Stimulated activated memory B cell treated with anti-CD40 and anti-IgM and Interleukin-4, amounts not matched to agents 10 μg/mL and 1 μg/mL and 100 μg/mL, for 72 hours (primary cell): ENCODE results near the gene PCDH17.

ENCODE experiments used
- ATAC-seq: fragments of 150-1000 bp; cut with Tn5 transposase; 2 replicates; pipeline ENCODE4 v1.10.0; 2021
- H3K27ac Mint-ChIP-seq: one replicate; pipeline ENCODE4 v1.8.0; 2022; ENCODE audit warnings: mild to moderate bottlenecking, mixed read lengths
- H3K27me3 Mint-ChIP-seq: one replicate; pipeline ENCODE4 v1.8.0; 2022; ENCODE audit warnings: mixed read lengths
- H3K36me3 Mint-ChIP-seq: one replicate; pipeline ENCODE4 v1.8.0; 2022; ENCODE audit warnings: mixed read lengths
- H3K4me1 Mint-ChIP-seq: one replicate; pipeline ENCODE4 v1.8.0; 2022; ENCODE audit warnings: mixed read lengths
- H3K4me3 Mint-ChIP-seq: one replicate; pipeline ENCODE4 v1.8.0; 2022; ENCODE audit warnings: mild to moderate bottlenecking, moderate library complexity, mixed read lengths
- H3K9me3 Mint-ChIP-seq: one replicate; pipeline ENCODE4 v1.8.0; 2022; ENCODE audit warnings: mixed read lengths

PCDH17 gene

DNA sequence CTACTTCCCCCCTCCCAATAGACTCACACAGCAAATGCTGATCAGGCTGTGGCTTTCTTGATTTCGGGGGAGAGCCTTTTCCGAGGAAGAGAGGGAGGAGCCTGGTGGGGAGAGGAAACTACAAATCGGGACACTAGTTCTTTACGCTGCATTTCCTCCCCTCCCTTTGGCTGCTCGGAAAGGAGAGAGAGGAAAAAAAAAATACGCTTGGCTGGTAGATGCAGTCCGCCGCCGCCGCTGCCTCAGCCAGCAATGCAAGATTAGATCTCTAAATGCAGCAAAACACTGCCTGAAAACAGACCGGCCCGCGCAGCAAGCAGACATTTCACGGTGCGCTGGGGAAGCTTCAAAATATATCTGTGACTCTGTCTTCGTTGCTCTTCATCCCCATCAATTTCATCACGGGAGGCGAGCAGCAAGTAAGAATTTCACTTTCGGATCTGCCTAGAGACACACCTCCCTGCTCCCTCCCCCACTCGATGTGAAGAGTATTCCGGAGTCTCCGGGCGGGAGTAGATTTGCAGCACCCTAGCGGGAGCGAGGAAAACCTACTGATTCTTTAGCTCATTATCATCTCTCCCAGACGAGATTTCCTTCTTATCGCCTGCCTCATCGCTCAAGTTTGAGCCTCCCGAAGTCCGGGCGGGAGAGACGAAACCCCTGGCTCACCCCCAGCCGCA, at the start of gene PCDH17:
Gene PCDH17, plus strand, starts transcription at position 149 of the 680 bp plus-strand sequence. CDS start 803 bp downstream, outside the sequence.
- Mint-ChIP-seq H3K27ac (no peak within 1 kb of the TSS), H3K27me3 (peaks cover 50% of the 10 kb centered on the region), H3K4me1 (peaks cover 30% of the 10 kb centered on the region), H3K4me3 (peak within 1 kb of the TSS; percentile 51), H3K36me3 (no peaks in the 10 kb centered on the region), H3K9me3 (peaks cover 2% of the 10 kb centered on the region)
- no peak for ATAC-seq

DNA sequence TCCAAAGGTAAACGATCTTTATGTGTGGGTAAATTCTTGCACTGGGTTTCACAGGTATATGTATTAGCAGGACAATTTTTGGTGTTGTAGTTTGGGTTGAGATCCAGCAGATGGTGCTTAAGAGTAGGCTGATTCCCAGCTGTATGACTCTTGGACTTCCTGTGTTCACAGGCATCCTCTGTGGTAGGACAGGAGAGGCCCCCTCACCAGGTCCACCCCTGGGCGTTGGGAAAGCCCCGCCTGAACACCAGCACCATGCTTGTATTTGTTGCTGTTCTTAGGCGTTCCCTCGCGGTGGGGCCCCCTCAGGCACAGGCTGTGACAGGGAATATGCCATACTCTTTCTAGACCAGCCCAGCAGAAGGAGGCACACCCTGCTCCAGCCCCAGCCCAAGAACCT, 49.5 kb upstream of the PCDH17 start:
- Mint-ChIP-seq H3K4me1 (no peaks in the 10 kb centered on the region), H3K36me3 (no peaks in the 10 kb centered on the region), H3K27me3 (no peaks in the 10 kb centered on the region), H3K27ac (no peak overlapping the region), H3K9me3 (peaks cover 8% of the 10 kb centered on the region), H3K4me3 (no peak overlapping the region)
- ATAC-seq: no peak

- no peaks in the 10 kb centered on the region for H3K36me3 Mint-ChIP-seq
- H3K27me3 Mint-ChIP-seq: no peaks in the 10 kb centered on the region
- H3K4me1 Mint-ChIP-seq: no peaks in the 10 kb centered on the region
- no peak for ATAC-seq
- no peak overlapping the region for H3K4me3 Mint-ChIP-seq
- H3K9me3 Mint-ChIP-seq: peaks cover 8% of the 10 kb centered on the region
- no peak overlapping the region for H3K27ac Mint-ChIP-seq
These were observed 48.0 kb upstream of the PCDH17 start for GRCh38 chr13:57583529-57583928.

DNA sequence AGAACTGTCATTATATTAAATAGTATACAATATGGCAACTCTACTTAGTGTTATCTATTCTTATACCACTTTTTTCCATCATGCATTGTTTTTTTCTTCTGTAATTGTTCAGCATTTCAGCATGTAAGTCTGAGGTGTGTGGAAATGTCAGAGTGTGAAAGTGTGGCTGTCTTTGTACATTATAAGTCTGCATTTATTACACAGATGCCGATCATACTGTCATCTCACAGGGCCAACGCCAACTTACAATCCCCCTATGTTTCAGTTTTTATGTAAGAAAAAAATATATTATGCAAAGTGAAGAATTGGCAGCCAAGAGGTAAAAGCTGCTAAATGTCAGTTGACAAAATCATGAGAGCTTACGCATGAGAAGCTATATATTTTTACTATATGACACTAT, 42.9 kb upstream of the PCDH17 start:
- no peaks in the 10 kb centered on the region for H3K4me1 Mint-ChIP-seq
- H3K9me3 Mint-ChIP-seq: peaks cover 3% of the 10 kb centered on the region
- no peaks in the 10 kb centered on the region for H3K27me3 Mint-ChIP-seq
- H3K4me3 Mint-ChIP-seq: no peak overlapping the region
- ATAC-seq: no peak
- H3K36me3 Mint-ChIP-seq: no peaks in the 10 kb centered on the region
- H3K27ac Mint-ChIP-seq: no peak overlapping the region

- H3K9me3 Mint-ChIP-seq: peaks cover 4% of the 10 kb centered on the region
- H3K36me3 Mint-ChIP-seq: no peaks in the 10 kb centered on the region
- no peak overlapping the region for H3K4me3 Mint-ChIP-seq
- no peaks in the 10 kb centered on the region for H3K27me3 Mint-ChIP-seq
- no peaks in the 10 kb centered on the region for H3K4me1 Mint-ChIP-seq
- ATAC-seq: no peak
- H3K27ac Mint-ChIP-seq: no peak overlapping the region
These were observed 35.8 kb upstream of the PCDH17 start for GRCh38 chr13:57595775-57596174.

GRCh38 chr13:57601536-57601935, 30.0 kb upstream of the PCDH17 start:
- Mint-ChIP-seq H3K27ac (no peak overlapping the region), H3K4me1 (no peaks in the 10 kb centered on the region), H3K27me3 (no peaks in the 10 kb centered on the region), H3K4me3 (no peak overlapping the region), H3K36me3 (no peaks in the 10 kb centered on the region), H3K9me3 (peaks cover 4% of the 10 kb centered on the region)
- no peak for ATAC-seq

DNA sequence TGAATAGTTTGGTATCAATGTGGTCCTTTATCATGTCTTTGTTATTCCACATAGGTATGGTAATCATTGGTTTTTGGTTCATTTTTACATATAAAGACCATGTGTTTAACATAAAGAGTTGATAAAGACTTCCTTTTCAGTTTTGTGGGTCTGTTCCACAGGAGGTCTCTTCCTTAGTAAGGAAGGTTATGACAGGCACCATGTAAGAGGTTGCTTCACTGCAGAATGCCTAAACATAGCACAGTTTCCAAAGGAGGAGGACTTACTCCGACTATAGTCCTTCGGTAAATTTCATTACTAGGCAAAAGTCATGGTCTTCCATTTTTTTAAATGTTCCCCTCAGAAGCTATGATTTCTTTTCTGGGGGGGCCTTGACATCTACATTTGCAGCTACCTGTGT, 27.1 kb upstream of the PCDH17 start:
- Mint-ChIP-seq H3K4me1 (no peaks in the 10 kb centered on the region), H3K27ac (no peak overlapping the region), H3K9me3 (no peaks in the 10 kb centered on the region), H3K4me3 (no peak overlapping the region), H3K27me3 (no peaks in the 10 kb centered on the region), H3K36me3 (no peaks in the 10 kb centered on the region)
- ATAC-seq: no peak

GRCh38 chr13:57611969-57612368, 19.6 kb upstream of the PCDH17 start:
- ATAC-seq: no peak
- H3K36me3 Mint-ChIP-seq: no peaks in the 10 kb centered on the region
- no peaks in the 10 kb centered on the region for H3K4me1 Mint-ChIP-seq
- no peak overlapping the region for H3K4me3 Mint-ChIP-seq
- no peak overlapping the region for H3K27ac Mint-ChIP-seq
- no peaks in the 10 kb centered on the region for H3K9me3 Mint-ChIP-seq
- H3K27me3 Mint-ChIP-seq: no peaks in the 10 kb centered on the region

DNA sequence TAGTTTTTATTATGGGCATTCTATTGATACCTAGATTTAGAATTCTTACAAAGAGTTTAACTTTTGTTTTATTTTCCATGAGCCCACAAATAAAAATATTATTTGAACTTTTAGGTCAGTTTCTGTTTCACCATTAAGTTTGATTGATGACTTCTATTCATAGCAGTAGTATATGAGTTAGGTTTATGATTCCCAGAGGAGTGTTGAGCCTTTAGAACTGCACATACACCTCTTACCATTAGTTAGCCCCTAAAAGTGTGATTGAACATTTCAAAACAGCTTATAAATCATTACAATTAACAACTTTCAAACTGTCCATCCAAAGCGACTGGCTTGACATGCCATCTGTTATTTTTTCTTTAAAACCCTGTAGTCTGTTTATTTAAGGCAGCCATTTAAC, 19.0 kb upstream of the PCDH17 start:
- Mint-ChIP-seq H3K9me3 (no peaks in the 10 kb centered on the region), H3K4me1 (no peaks in the 10 kb centered on the region), H3K27me3 (no peaks in the 10 kb centered on the region), H3K36me3 (no peaks in the 10 kb centered on the region), H3K27ac (no peak overlapping the region), H3K4me3 (no peak overlapping the region)
- ATAC-seq: no peak

- H3K9me3 Mint-ChIP-seq: peaks cover 2% of the 10 kb centered on the region
- no peak for ATAC-seq
- no peak overlapping the region for H3K4me3 Mint-ChIP-seq
These were observed 6.7 kb upstream of the PCDH17 start for GRCh38 chr13:57624565-57625435.

GRCh38 chr13:57627663-57628062, 3.9 kb upstream of the PCDH17 start:
- no peak for ATAC-seq
- H3K9me3 Mint-ChIP-seq: peaks cover 2% of the 10 kb centered on the region
- H3K4me3 Mint-ChIP-seq: no peak overlapping the region
- no peaks in the 10 kb centered on the region for H3K36me3 Mint-ChIP-seq
- H3K27me3 Mint-ChIP-seq: peaks cover 47% of the 10 kb centered on the region
- H3K4me1 Mint-ChIP-seq: peaks cover 30% of the 10 kb centered on the region
- no peak overlapping the region for H3K27ac Mint-ChIP-seq

More at GRCh38 chr13:57624565-57625435, 6.7 kb upstream of the PCDH17 start:
- H3K36me3 Mint-ChIP-seq: no peaks in the 10 kb centered on the region
- H3K4me1 Mint-ChIP-seq: peaks cover 10% of the 10 kb centered on the region
- H3K27ac Mint-ChIP-seq: no peak overlapping the region
- H3K27me3 Mint-ChIP-seq: peaks cover 18% of the 10 kb centered on the region

DNA sequence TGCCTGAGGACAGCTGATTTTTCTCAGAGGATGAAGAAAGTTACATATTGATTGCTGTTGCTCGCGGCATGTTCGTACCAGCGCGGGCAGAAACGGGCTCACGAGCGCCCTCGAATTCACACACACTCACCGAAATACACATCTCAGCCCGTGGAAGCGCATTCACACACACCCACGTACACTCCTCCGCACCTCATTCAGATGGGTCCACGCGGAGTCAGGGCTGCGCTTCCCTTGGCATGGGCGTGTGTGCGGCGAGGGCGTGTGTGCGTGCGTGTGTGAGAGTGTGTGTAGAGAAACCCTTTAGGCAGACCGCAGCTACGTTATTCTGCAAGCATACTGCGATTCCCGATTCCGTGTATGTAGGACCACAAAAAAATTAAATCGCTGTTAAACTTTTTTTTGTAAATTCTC, 2.1 kb upstream of the PCDH17 start:
- no peak overlapping the region for H3K4me3 Mint-ChIP-seq
- H3K36me3 Mint-ChIP-seq: no peaks in the 10 kb centered on the region
- peaks cover 50% of the 10 kb centered on the region for H3K27me3 Mint-ChIP-seq

DNA sequence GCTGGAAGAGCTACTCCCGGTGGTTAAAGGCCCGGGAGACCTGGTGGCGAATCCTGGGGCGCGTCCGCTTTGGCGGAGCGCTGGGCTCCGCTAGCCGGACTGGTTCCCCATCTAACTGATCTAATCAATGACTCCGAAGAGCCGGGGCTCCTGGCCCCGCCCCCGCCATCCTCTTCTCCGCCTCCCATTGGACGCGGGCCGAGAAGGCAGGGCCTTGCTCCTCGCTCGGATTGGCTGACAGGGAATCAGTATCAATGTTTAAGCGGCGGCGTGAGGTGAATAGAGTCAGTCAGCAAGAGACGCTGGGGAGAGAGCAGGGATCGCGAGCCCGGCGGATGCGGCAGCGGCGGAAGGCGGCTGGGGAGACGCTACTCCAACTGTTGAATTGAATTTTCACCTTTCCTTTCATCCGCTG, 1.7 kb upstream of the PCDH17 start:
- Mint-ChIP-seq H3K27me3 (peaks cover 50% of the 10 kb centered on the region), H3K27ac (no peak overlapping the region), H3K36me3 (no peaks in the 10 kb centered on the region), H3K4me3 (peak overlapping the region; percentile 53), H3K4me1 (peaks cover 30% of the 10 kb centered on the region), H3K9me3 (peaks cover 2% of the 10 kb centered on the region)
- ATAC-seq: no peak

More for the DNA sequence above, 2.1 kb upstream of the PCDH17 start:
- H3K4me1 Mint-ChIP-seq: peaks cover 30% of the 10 kb centered on the region
- no peak for ATAC-seq
- peaks cover 2% of the 10 kb centered on the region for H3K9me3 Mint-ChIP-seq
- H3K27ac Mint-ChIP-seq: no peak overlapping the region

DNA sequence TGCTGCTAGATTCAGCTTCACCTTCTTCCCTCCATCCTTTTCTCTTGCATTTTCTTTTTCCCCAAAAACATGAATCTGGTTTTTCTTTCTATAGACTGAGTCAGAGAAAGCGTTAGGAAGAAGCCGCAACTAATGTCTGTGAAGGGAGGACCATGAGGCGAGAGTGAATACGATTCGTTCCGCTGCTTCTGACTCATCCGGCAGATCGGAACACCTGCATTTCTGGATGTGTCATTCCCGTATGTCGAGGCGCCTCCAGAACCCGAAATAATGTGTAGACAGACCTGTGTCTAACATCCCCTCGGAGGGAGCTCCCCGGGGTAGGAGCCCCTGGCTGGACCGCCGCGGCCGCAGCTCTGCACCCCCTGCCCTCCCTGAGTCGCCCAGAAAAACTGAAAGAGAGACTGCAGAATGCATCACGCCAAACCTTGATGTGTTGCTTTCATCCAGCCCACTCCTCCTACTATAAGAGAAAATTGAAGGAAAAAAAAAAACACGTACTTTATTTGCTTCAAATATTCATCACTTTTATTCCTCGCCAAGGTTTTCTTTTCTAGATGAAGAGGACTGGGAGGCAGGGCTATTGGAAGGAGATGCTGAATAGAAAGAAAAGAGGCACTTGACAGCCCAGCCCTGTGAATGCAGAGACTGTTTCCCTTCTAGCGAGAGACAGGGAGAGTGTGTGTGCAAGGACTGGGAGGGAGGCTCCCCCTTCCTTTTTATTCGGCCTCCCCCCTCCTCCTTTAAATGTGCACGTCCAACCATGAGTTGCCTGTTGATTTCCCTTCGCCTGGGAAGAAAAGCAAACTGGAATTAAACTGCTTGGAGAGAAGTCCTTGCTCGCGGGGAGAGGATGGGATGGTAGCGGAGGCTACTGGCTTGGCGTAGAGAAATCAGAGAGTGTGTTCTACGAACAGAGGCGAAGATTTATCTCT, 616 bp upstream of the PCDH17 start:
- no peak for ATAC-seq
- peaks cover 30% of the 10 kb centered on the region for H3K4me1 Mint-ChIP-seq
- H3K27me3 Mint-ChIP-seq: peaks cover 50% of the 10 kb centered on the region
- H3K4me3 Mint-ChIP-seq: peak overlapping the region; percentile 51
- no peaks in the 10 kb centered on the region for H3K36me3 Mint-ChIP-seq
- peaks cover 2% of the 10 kb centered on the region for H3K9me3 Mint-ChIP-seq
- H3K27ac Mint-ChIP-seq: no peak overlapping the region
